Middle frontal gyrus (tissue), 1 donor: ENCODE measurements around the gene CMSS1.
A peak's percentile ranks its signal among the peaks of the same experiment; 100 is the strongest.

Experiments
- DNase-seq: peaks from one replicate; pipeline ENCODE4 v3.0.0-alpha.2; 2015; ENCODE audit warnings: low spot score; ENCODE audit errors: extremely low spot score

Gene CMSS1

DNA sequence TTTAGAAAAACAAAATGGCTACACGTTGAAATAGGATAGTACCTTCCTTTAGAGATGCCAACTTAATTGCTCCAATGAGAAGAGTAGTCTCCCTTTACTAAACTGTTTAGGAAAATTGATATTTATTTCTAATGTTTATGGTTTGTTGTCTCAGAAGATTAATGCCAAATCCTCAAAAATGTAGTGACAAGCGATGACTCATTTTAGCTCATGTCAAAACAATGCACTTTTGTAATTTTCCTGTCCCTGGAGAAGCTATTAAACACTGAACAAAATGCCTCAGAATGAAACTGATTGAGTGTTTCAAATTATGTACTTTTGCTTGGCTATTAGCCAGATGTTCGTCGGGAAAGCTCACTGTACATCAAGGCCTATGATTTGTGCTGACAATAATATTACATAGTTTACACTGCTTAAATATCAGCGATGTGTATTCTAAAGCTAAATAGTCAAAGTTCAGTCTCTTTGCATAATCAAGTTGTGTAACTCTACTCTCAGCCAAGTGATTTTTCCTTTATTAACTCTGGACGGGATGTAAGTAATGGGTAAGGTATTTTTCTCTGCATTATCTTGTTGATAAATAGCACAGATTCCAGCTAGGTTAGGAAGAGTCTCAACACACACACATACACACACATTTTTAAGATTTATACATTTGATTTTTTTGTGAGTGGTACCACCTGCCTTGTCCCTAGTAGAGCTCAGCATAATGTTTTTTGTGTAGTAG is 83.7 kb downstream of the CMSS1 start:
- DNase-seq: no peak

GRCh38 chr3:99902091-99902490 is 84.4 kb downstream of the CMSS1 start:
- DNase-seq: no peak

GRCh38 chr3:99903869-99904268 is 86.2 kb downstream of the CMSS1 start:
- DNase-seq: no peak

DNA sequence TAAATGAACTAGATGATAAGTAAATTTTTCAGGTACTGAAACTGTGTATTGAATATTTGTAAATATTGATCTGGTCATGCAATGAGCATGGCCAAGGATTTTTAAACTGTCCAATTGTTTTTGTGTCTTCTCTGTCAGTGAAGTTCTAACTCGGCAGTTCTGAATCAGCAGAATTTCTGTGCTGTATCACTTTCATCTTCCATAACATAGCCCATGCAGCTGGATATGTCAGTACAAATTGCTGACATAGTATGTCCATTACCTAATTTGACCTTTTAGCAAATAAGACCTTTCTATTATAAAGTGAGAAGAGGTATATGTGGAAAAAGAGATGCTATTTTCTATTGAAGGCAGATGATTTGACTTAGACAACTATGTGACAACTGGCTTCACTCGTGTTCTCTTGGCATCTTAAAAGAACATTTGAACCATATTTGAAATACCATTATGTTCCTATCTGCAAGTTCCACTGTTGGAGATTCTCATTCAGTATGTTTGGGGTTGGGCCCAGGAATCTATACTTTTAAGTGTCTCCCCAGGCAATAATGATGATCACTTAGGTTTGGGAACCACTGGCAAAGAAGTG is 90.4 kb downstream of the CMSS1 start:
- no peak for DNase-seq

DNA sequence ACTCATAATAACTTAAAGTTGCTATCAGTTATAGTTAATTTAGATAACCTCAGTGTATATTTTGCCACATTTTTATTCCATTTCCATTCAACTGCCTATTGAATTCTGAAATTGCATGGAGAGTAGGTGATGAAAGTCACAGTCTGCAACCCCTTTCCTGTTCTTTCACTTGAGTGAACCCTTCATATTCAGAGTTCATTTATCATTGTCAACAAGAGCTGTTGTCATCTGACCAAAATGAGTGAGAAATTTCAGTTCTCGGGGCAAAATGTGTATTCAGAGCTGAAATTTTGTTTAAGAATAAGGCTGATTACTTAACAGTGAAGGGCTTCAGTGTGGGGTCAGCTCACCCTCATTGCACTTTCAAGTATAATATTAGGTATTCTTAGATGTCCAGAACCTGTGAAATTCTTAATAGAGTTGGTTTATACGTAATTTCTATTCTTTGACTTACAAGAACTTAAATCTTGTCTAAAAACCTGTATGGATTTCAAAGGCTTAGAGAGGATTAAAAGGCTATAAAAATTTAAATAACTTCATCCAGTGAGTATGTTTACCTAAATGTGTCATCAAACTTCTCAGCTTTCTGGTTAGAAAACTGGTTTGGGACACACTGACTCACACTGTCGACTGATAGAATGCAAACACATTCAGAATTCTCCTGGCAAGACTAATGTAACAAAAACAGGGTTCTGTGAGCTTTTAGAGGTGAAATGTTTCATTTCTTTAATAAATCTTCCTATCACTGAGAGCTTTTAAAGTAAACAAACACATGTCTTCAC is 92.2 kb downstream of the CMSS1 start:
- no peak for DNase-seq

DNA sequence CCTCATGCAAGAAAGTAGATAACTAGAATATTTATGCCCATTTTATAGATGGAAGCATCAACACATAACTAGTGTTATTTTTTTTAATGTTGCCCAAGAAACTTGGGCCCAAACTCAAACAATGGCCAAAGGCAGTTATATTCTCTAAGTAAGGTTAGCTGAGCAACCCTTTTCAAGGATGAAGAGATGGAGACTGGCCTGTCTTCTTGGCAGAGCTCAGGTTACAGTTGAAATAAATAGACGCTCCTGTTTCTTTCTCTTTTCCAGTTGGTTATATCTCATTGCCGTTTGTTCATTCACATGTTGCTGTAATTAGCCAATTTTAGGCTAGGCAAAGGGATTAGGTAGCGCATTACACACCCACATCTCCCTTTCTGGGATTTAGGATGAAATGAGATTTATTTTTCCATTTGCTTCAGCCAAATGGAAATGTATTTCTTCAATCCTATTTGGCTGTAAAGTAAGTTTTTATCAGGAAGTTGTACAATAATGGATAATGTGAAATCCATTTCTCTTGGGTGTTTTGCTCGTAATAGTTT is 93.2 kb downstream of the CMSS1 start:
- DNase-seq: no peak

GRCh38 chr3:99911433-99911832 is 93.8 kb downstream of the CMSS1 start:
- DNase-seq: no peak

GRCh38 chr3:99915906-99916432 is 98.3 kb downstream of the CMSS1 start:
- DNase-seq: no peak

DNA sequence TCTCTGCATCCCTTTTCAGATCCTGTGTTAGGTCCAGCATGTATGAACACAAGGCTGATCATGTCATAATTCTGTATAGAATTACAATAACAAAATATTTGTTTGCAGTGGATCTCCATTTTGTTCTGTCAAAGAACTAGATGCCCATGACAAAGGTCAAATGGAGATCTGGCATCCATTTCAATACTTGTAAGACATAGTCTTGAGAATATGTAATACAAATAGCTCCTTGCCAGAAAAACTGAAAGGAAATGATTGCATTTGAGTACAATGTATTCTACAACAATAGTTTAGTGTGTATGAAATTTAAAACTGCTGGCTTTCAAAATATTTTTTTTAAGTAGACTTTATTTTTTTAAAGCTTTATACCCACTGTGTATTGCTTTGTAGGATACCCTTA is 101.1 kb downstream of the CMSS1 start:
- DNase-seq: no peak

- no peak for DNase-seq
Observed at GRCh38 chr3:99919694-99920093, 102.0 kb downstream of the CMSS1 start.

- DNase-seq: no peak
Observed at GRCh38 chr3:99920481-99921376, 103.1 kb downstream of the CMSS1 start.

DNA sequence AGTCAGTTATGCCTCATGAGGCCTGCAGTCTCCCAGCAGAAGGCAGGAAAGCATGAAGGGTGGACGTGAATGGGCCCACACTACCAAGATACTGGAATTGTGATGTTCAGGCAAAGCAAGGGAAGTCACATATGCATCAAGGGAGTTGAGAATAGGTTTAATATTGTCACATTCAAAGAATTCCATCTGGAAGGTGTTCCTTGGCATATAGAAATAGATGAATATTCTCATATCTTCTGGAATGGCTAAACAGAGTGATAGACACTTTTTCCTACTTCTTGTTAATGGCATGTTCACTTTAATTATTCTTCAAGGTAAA is 103.7 kb downstream of the CMSS1 start:
- no peak for DNase-seq

DNA sequence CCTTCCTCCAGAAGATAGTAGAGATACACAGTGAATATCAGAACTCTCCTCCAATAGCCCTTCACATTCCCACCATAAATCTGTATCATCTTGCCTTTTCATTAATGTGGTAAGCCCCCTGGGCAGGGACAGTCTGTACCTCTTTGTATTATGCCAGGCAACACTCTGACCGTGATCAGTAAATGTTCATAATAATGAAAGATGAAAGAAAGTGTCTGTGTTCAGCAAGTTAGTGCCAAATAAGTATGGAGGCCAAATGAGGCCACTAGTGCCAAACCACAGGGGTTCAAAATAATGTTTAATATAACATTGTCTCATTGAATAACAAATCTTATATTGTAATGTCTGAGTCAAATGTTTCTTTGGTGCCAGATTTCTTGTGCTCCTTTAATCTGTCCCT is 104.3 kb downstream of the CMSS1 start:
- DNase-seq: no peak

DNA sequence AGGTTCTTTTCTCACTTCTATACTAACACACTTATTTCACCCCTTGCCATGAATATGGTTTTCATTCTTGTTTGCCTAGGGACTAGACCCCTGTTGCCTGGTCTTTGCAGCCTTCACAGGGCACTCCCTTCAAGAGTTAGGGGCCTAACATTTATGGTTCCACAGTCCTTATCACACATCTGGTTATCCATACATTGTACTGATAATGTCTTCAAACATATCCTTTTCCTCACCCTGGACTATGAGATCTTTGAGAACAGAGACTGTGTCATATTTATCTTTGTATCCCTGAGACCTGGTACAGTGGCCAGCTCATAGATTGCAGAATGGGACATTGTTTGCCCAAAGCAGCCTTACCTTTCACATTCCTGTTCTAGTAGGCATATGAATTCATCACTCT is 106.2 kb downstream of the CMSS1 start:
- no peak for DNase-seq

DNA sequence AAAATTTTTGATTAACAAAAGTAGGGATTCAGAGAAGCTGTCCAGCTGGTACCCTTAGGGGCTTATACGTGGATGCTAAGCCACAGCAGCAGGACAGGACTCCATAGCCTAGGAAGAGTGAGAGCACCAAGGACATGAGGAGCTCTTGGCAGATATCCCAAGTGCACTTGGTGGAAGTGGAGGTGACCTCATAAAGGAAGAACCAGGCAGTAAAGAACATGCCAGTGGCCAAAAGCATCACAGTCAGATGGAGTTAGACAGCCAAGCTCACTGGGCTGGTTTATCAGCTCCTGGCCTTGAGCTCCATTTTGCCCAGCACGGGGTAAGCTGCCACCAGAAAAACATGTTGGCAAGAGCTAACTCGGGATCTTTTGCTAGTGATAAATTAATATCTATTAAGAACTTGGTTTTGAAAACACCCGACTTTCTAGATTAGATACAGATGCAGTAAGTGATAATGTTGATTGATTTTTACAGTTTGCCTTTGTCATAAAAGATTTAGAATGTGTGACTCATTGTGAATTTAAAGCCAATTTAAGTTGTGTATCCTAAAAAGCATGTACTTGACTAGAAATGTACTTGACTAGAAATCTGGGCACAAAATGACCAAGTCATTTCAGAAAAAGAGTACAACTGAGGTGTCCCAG is 108.0 kb downstream of the CMSS1 start:
- no peak for DNase-seq

GRCh38 chr3:99927671-99928457 is 110.2 kb downstream of the CMSS1 start:
- no peak for DNase-seq

DNA sequence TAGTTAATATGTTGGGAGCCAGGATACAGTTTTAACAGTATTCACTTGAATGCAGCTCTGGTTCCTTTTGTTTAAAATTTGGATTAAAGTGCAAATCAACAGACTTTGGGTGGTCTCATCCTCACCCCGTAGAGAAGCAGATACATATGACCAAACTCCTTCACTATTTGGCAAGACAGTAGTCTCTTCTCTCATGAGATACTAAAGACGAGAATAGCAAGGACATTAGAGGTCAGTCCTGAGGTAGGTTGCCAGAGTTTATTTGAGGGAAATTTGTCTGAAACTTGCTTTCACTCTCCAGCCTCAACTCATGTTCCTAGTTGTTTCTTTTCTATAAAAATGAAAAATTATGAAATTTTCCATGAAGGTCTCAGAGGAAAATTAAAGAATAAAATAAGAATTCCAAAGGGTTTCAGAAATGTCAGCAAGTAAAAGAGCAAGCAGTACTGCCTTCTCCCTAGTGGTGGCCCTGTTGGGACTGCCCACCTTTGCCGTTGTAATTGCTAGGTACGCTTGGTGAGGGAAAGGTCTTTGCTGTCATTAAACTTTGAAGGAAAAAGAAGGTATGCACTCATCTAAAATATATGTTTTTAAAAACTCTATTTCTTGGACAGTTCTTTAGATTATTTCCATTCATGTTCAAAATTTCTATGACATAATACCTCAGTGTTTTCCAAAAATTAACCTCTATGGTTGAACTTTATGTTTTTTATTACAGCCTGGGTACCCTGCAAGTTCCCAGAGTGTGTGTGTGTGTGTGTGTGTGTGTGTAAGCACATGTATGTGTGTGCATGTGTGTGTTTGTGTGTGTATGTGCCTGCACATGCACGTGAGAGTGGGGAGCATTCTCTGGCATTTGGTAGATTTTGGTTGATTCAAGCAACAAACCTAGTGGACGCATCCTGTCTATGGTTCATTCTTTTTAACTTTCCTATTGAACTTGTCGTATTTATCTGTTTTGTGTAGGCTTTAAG is 111.4 kb downstream of the CMSS1 start:
- no peak for DNase-seq

- peak; percentile 42 for DNase-seq
Observed at GRCh38 chr3:99929745-99930139, 112.1 kb downstream of the CMSS1 start.

- no peak for DNase-seq
Observed at GRCh38 chr3:99931059-99931458, 113.4 kb downstream of the CMSS1 start.
